HG02970 (cell line): Measurements from ENCODE around the gene LNX2.

Experiments used
- ATAC-seq: cut with Tn5 transposase; IDR thresholded peaks from one replicate; pipeline ENCODE4 v1.9.1; 2021; ENCODE audit warnings: mild to moderate bottlenecking, moderate library complexity, moderate number of reproducible peaks; ENCODE audit not compliant: unreplicated experiment, low FRiP score

LNX2 gene

DNA sequence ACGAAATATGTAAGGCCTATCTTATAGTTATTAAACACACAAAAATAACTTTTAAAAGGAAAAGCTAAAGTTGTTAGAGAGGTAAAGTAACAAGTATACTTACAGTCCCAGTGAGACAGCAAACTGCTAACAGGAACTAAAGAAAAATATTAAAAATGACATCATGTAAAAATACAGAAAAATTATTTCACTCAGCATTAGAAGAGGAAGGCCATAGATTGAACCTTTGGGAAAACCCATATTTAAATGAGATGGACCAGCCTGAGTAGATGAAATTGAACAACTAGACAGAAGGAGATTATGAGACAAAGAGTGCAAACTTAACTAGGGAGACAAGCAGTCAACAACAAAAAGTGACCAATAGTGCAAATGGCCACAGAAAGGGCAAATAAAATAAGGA lies 49.4 kb downstream of the LNX2 start:
- no peak for ATAC-seq

DNA sequence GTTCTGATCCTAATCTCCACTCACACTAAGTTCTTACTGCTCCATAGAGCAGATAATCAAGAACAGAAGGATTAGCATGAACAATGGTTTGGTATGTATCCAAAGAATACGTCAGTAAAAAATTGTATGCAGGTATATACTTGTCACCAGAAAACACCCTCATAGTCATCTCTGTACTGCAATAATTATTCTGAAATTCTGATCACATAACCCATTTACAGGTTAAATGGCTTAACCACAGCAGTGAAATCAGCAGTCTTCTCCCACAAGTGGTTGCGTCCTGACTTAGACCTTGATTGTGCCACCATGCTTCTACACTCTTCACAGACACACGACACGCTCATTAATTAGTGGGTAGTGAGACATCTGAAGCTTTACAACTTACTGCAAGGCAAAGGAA lies 50.9 kb downstream of the LNX2 start:
- no peak for ATAC-seq

DNA sequence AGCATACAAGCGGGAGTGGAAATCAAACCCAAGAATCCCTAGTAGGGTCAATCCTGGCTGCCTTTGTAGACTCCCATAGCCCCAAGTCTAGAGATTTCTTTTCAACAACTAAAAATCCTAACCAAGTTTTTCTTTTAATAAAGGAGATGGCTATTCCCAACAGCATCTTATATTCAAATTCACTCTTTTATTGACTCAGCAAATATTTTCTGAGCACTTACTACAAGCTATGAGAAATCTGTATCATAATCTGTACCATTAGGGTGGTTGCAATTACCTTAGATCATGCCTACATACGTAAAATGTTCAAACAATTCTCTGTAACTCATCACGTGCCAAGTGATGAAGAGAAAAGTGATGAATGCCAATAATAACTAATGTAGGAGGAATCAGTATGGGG lies 54.5 kb downstream of the LNX2 start:
- no peak for ATAC-seq

GRCh38 chr13:27562457-27562856 lies 57.9 kb downstream of the LNX2 start:
- ATAC-seq: no peak

GRCh38 chr13:27559719-27560118 lies 60.6 kb downstream of the LNX2 start:
- ATAC-seq: no peak

GRCh38 chr13:27556109-27556508 lies 64.2 kb downstream of the LNX2 start:
- no peak for ATAC-seq

DNA sequence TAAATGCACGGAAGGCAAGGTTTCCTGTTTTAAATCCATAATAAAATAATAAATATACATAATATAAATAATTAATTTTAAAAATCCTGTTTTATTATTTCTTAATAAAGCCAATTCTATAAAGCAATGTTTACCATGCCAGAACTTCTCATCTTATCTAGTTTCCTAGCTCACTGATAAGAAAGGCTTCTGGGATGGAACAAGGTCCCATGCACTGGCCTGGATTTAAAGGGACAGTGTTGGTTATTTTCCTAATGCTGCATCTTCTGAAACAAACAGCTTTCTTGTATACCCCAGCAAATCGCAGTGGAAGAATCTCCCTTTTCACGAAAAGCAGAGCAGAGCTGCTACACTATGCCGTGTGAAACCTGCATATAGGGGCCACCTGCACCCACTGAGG lies 68.8 kb downstream of the LNX2 start:
- ATAC-seq: no peak

DNA sequence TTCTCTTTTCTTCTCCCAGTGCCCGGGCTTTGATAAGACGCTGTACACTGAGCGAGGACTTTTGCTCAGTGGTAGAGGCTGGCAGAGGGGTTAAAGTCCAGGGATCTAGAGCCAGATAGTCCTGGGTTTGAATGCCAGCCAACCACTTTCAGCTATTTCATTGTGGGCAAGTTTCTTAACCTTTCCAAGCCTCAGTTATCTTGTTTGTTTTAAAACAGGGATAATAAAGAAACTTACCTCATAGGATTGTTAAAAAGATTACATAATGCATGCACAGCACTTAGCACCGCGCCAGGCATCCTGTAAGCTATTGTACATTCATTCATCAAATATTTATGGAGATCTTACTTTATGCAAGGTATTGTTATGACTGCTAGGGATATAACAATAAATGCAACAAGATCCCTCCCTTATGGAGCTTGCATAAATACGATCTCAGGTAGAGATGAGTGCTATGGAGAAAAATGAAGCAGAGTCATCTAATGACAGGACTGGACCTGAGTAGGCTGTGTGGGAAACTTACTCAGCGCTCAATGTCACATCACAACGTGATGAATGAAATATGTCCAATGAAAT lies 70.8 kb downstream of the LNX2 start:
- ATAC-seq: no peak

DNA sequence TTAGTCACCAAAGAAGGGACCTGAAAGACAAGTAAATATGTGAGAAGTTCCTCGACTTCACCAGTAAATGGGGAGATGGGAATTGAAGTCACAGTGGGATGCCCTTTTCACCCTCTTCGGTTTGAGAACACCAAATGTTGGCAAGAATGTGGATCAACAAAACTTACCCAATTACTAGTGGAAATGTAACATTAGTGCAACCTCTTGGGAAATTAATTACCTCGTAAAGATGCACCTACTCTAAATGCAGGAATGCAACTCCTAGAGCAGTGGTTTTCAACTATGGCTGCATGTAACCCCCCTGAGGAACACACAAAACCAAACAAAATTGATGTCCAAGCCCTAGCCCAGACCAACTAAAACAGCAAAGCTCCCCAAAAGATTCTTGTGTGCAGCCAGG lies 78.1 kb downstream of the LNX2 start:
- ATAC-seq: no peak

DNA sequence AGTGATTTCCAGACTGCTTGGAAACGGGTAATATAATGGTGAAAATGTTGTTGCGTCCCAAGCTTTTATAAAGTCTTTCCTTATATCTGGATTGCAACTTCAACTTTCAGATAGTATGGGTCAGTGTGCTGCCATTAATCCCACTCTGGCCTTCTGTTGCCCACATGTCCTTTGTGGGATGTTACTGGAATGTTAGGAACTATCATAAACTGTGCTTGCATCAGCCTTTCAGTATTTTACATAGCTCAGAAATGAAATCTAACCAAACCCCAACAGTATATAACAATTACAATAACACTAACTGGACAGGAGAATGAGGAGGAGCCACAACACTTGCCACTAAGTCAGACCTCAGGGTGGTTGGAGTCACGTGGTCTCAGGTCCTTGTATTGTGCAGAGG lies 78.9 kb downstream of the LNX2 start:
- no peak for ATAC-seq

DNA sequence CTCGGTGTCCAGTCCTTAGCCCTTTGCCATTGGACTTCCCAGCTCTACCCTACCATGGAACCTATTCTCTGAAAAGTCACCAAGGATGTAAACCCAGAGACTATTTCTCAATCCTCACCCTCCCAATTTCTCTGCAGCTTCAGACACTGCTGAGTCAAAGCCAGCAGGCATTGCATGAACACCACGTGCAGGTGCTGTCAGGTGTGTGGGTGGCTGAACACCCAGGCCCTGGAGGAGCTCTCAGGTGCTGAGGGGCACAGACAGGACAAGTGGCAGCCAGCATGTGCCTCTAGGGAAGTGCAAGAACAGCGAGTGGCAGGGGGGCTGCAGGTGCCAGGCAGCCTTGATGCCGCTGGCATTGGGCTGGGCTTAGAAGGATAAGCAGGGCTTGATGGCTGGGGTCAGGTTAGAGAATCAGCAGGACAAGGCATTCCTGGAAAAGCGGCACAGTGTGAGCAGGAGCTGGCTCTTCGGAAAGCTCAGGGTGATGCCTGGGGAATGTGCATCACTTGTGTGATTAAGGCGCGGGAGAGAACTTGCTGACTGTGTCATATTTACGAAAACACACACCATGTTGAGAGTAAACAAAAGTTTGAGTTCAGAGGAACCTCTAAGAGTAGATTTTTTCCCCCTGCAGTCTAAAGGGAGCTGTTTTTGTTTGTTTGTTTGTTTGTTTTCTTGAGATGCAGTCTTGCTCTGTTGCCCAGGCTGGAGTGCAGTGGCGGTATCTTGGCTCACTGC lies 83.8 kb downstream of the LNX2 start:
- ATAC-seq: no peak

- no peak for ATAC-seq
These were observed 84.8 kb downstream of the LNX2 start for GRCh38 chr13:27535546-27535945.

GRCh38 chr13:27534981-27535380 lies 85.3 kb downstream of the LNX2 start:
- no peak for ATAC-seq

DNA sequence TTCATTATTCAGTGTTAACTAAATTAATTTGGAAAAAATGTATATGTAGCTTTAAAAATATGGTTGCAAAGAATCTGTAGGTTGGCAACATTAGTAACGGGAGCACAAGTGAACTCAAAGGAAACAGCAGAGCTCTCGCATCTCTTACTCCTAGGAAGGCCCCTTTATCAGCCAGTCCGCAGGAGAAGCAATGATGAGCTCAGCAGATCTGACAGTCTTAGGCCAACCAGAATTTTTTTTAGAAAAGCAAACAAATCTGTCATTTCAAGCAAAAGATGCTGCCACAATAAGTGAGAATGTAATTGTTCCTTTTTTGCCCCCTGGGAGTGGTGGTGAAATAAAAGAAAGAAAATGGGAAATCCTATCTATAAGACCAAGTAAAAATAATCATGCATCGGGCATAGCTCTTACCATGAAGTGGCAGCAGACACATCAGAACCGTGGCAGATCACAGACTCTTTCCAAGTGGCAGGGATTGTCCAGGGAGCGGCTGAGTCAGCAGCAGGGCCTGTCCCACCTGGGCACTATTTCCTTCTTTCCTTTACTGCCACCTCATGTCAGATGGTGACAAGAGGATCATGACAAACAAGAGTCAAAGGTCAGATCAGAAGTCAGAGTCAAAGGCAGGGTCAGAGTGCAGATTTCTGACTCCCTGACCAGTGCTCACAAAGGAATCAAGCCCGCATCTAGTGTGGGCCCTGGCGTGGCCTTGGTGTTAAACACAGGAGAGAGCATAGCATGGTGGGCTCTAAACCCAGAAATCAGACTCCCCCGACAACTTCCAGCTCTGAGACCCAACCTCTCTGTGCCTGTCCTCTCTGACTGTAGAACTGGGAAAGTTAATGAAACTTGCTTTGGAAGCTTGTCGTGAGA lies 86.0 kb downstream of the LNX2 start:
- ATAC-seq: no peak

GRCh38 chr13:27533155-27533643 lies 87.1 kb downstream of the LNX2 start:
- no peak for ATAC-seq

GRCh38 chr13:27528908-27529307 lies 91.4 kb downstream of the LNX2 start:
- ATAC-seq: no peak

GRCh38 chr13:27526516-27526915 lies 93.8 kb downstream of the LNX2 start:
- no peak for ATAC-seq

DNA sequence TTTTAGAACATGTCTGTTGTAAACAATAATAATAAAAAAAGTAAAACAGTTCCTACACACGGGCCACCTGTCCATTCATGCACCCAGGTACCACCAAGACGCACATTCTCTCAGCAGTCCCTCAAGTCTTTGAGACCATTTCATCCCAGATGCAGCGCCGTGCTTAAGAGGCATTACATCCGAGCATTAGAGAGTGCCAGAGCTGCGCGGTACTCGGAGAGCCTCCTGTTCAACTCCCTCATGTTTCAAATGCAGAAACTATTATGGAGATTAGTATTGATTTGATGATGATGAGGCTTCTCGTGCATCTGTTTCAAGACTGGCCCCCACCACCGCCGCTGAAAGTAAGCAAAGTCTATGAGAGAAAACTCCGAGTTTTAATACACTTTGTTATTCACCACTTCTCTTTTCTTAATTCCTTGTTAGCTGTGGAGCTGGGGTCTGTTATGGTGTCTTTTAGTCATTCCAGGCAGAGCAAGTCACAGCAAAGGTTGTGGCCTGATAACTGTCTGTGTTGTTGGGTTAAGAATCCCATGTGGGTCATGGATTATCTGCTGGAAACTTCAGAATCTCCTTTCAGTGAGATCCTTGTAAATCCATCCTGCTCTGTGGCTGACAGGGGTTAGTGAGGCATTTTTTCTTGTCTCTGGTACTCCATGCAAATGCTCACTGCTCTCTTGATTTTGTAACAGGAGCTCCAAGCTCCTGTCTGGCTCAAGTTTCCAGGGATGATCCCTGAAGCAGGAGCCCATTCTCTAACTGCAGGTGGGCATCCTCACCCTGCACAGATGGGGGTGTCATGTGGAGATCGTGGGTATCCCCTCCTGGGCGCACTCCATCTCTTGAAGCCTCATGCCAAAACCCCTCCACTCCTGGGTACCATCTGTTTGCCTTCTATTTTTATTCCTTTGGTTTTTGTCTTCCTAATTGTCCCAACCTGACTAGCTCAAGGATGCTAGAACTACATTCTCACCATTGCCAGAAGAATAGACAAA lies 95.1 kb downstream of the LNX2 start:
- ATAC-seq: no peak

DNA sequence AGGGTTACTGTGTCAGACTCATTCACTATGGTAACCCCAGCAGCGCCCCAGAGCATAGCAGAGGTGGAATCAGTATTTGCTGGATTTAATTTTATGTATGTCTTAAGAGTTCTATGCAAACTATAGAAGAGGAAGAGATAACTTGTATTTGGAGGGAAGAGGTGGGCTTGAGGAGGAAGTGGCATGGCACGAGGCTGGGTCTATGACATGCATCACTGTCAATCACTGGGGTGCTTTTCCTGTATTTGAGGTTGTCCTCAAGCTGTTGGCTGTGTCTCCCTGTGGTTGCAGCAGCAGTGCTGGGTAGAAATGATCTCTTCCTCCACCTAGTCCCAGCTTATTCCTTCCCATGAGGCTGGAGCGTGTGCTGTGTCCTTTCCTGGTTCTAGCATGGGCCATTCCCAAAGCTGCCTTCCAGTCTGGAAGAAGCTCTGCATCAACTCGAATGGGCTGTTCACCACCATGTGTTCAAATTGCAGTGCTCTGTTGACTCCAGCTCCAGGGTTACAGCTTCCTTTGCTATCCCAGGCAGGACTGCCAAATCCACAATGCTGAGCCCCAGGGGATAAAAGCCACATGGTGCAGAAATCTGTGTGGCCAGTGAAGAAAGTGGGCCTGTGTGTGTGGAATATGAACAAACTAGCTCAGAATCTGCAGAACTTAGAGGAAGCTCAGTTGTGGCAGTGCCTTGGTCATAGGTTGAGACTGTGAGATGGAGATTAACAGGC lies 96.8 kb downstream of the LNX2 start:
- no peak for ATAC-seq

DNA sequence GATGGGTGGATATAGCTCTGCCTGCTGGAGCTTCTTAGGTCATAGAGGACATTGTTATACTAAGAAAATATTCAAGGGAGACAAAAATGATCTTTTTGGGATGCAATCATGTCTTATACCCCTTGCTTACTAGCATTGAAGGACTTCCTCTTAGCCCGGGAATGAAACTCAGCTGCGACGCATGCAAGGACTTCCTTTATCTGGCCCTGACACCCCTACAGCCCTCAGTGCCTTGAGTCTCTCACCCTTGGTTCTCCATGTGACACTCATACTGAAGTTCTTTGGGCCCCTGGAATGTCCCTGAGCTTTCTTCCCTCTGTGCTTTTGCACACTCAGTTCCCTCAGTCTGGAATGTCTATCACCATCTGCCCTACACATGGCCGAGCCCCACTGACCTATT lies 97.5 kb downstream of the LNX2 start:
- no peak for ATAC-seq
